Brain pericyte (primary cell): ENCODE results near the gene KRTAP2-2.

Experiments used
- DNase-seq: peaks from one replicate; pipeline ENCODE4 v3.0.0-alpha.2; 2012; ENCODE audit warnings: low read depth, low spot score

Gene KRTAP2-2

DNA sequence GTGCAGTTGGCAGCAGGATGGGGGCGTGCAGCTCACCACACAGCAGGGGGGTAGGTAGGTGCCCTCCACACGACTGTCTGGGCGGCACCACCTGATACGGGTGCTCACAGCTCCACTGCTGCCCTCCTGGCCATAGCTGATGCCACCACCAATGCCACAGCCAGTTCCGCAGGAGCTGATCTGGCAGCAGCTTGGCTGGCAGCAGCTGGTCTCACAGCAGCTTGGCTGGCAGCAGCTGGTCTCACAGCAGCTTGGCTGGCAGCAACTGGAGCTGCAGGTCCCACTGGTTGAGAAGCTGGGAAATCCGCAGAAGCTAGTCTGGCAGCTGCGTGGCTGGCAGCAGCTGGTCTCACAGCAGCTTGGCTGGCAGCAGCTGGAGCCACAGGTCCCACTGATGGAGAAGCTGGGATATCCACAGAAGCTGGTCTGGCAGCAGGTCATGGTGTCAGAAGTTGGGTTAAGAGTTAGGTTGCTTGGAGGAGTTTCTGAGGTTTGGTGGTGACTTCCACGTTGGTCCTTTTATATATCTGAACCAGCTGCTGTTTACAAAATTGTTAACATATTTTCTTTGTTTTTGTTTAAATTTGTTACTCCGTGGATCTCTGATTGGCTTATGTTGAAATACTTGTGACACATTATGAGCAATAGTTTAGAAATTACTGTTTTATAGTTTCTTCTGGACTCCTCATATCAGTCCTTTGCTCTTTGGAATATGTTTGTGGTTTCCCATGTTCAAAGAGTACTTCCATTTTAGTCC is 28.1 kb downstream of the KRTAP2-2 start, which contains the start of gene KRTAP1-5:
Gene KRTAP1-5 (minus strand): TSS at position 494 of the 757 bp plus-strand sequence. CDS start 53 bp downstream, at position 441.
- no peak for DNase-seq

DNA sequence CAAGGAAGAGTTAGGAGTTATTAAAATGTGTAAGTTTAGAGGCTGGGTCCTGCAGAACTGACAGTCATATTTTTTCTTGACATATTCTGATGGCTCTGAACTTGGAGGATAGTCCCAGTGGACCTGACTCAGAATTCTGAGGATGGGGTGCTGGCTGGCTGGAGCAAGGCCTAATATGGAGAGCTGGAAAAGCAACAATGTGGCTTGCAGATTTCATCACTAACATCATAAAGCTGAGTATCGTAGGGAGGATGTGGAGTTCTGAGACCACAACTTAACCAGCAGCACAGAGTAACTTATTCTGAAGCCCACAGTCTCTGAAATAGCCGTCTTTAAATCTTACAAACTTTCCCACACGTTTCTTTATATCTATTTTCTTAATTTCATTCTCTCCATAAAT is 30.3 kb downstream of the KRTAP2-2 start:
- no peak for DNase-seq

DNA sequence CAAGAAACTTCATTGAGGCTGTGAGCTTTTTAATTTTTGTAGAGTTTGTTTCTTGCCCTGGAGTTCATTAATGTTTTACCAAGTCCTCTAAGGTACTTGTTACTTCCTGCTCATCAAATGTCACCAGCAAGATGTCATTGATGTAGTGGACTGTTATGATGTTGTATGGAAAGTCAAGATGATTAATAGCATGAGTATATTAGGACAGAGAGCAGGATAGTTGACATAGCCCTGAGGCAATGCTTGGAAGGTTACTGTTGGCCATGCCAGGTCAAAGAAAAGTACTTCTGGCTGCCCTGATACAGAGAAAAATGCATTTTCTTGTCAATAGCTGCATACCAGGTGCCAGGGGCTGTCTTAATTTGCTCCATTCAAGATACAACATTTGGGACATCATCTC is 34.7 kb downstream of the KRTAP2-2 start:
- DNase-seq: no peak

DNA sequence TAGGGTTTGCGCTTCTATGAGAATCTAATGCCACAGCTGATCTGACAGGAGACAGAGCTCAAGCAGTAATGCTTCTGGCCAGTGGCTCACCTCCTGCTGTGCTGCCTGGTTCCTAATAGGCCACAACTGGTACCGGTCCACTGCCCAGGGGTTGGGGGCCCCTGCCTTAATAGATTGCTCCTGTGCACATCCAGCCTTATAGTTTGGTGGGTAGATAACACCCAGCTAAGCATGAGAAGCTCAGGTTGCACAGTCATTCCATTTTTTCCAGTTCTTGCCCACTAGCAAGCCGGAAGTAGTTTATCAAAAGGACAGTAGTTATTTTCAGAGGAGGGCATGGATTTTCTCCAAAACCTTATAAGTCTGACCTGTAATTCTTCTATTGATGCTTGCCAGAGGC is 35.6 kb downstream of the KRTAP2-2 start:
- DNase-seq: no peak

DNA sequence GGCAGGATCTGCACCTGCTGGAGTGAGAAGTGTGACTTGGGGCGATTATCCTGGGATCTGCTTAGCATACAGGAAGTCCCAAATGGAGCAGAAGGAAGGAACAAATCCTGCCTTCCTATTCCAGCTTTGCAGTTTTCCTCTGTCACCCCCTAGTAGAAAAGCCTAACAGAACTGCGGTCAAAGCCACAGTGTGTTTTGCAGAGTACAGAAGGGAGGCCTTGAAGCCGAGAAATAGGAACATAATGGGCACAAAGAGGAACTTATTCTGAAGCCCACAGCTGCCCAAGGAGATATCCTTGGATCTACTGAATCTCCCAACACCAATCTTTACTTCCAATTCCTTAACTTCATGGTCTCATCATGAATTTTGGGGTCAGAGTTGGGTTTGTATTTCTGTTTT is 36.5 kb downstream of the KRTAP2-2 start:
- DNase-seq: no peak

DNA sequence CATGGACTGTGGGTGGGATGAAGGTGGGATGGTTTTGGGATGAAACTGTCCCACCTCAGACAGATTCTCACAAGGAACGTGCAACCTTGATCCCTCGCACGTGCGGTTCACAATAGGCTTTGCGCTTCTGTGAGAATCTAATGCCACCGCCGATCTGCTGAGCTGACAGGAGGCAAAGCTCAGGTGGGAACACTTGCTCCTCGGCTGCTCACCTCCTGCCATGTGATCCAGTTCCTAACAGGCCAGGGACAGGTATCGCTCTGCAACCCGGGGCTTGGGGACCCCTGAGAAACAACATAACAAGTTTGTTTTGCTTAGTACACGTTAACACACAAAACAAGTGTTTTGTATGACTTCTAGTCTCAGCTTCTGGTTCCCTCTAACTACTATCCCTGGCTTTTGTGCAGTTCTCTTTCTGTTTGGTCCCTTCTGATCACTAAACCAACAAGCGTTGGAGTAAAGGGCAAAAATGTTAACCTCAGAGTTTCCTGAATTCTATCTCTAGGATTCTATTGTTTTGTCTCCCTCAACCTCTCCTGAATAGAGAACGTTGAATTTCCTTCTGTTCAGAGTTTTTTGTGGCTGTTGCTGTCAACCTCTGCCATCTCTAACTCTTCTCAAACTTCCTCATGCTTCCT is 38.3 kb downstream of the KRTAP2-2 start:
- no peak for DNase-seq

DNA sequence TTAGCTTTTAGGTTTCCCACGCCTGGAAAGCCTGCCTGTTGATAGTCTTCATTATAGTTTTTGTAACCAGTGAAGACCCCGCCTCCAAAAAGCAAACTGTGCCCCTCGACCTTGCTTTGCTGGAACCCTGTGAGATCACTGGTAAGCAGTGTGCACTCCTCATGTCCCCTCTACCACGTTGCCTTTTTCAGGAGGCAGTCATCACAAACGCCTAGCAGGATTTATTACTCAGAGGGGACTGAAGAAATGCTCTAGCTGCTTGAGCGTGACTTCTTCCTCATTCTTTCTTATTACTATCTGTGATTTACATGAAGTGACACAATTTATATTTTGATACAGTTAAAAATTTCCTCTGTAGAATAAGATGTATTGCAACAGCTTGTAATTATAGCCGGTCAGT is 39.6 kb downstream of the KRTAP2-2 start:
- DNase-seq: no peak

DNA sequence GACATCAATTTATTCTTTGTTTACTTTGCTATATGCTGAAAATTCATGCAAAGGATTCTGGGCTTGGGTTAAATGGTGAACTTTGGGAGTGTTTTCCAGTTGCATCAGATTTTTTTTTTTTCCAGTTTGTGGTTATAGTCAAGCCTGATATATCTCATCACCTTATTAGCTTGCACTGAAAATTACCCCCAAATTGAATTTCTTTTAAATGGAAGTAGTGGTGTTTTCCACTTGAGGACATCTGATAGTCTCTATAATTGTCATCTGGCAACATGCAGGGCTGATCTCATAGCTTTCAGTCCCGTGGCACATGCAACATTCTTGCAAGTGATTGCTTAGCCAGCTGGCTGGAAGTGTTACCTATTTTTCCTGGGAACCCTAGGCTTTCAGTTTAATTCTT is 41.4 kb downstream of the KRTAP2-2 start:
- DNase-seq: no peak

DNA sequence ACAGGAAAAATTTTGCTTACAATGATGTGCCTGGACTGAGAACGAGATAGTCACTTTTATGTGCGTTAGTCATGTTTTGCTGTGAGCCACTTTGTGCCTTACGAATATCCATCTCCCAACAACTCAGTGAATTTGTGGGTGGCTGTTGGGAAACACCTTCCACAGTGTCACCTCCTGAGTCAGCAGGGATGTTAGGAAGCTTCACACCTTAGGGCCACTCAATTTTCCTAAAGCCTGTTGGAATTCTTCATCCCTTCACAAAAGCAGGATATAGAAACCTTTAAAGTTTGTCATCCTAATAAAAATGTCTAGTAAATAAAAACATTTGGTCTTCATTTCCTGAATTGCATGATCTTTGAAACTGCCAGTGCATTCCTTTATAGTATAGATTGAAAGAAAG is 41.8 kb downstream of the KRTAP2-2 start:
- no peak for DNase-seq

DNA sequence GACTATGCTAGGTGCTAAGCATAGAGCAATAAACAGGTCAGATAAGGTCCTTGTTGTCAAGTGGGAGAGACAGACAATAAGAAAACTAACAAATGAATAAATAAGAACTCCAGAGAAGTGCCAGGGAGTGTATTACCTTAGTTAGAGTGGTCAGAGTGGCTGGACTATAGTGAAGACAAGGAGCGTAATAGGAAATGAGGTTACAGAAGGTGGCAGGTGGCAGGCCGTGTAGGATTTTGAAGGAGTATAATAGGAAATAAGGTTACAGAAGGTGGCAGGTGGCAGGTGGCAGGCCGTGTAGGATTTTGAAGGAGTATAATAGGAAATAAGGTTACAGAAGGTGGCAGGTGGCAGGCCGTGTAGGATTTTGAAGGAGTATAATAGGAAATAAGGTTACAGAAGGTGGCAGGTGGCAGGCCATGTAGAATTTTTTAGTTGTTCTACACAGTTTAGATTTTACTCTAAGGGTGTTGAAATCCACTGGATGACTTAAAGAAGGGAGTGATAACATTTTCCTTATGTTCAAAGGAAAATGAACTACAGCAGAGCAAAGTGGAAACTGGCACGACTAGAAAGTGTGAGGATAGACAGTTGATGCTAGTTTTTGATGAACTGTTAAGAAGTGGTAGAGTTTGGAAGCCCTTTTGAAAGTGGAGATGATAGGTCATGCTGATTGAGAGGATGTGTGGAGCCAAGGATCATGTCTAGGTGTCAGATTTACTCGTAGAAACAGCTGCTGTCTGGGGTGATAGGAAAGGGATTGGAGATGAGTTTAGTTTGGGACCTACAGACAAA is 42.5 kb downstream of the KRTAP2-2 start:
- DNase-seq: no peak

DNA sequence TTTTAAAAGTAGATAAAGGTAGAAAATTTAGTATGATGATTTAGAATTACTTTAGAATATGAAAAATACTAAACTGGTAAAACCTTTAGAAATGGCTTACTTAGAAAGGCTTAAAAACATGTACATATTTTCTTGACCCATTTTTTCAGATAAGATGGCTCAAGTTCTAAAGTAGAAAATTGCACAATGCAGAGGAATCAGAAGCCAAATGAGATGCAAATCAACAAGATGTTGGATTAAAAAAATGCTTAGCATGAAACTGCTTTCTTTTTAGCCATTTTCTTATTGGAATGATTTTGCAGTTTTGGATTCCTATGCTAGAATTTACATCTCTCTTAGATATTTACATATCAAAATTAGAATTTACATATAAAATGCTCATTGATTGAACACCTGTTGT is 44.6 kb downstream of the KRTAP2-2 start:
- no peak for DNase-seq

DNA sequence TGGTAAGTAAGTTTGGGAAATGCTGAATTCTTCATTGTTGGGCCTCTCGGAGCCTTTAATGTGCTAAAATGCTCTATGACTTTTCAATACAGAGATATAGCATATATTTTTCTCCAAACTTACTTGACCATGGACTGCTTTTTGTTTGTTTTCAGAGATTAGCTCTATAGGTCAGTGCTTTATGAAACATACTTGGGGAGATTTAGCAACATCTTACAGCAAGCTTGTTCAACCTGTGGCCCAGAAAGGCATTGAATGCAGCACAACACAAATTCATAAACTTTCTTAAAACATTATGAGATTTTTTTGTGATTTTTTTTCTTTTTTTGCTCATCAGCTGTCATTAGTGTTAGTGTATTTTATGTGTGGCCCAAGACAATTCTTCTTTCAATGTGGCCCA is 45.1 kb downstream of the KRTAP2-2 start:
- no peak for DNase-seq

DNA sequence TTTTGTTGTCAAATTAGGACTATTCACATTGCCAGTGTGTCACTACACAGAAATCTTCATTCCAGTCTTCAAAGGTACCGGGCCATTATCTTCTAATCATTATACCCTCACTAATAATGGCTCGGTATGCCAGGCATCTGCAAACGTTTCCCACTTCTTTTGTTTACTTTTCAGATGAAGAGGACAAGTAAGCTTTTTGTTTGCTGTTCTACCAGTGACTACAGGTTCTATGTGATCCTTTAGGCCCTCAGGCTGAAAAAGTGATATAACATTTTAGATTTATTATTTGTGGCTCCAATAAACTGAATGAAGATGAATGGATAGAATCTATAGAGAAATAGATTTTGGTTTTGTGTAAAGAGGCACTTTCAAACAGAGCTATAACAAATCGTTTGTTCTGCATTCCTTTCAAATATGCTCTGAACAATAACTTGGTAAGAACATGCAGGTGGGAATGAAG is 45.7 kb downstream of the KRTAP2-2 start:
- no peak for DNase-seq

DNA sequence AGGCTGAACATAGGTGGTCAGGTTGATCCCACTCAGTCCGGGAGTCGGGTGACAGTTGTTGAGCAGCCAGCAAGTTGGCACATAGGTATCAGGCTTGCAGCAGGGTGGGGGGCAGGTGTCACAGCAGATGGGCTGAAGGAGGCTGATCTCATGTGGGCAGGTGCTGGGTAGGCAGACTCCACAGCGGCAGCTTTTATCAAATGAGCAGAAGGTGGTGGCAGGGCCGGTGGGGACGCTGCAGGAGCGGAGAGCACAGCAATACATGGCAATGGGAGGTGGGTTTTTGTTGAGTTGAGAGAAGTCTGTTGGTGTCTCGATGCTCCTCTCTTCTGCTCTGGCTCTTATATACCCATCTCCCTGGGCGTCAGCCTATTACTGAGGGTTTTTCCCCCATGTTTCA is 46.2 kb downstream of the KRTAP2-2 start, which contains the start of gene KRTAP3-1:
Gene KRTAP3-1 (minus strand): TSS at position 318 of the 400 bp plus-strand sequence. CDS start 54 bp downstream, at position 264.
- no peak for DNase-seq
